Left ventricle myocardium inferior (tissue), 1 donor: ENCODE data around the gene ABCF3. TPM values are rescaled to one million over a fixed set of nuclear protein-coding genes. Genes with fewer than 3 reads are reported as not detected.

Experiments used
- DNase-seq: peaks from one replicate; pipeline ENCODE4 v3.0.0-alpha.2; 2020
- H3K27ac ChIP-seq: fragments of 200-600 bp; replicated peaks from 2 replicates; pipeline ENCODE4 v1.8.0; 2021
- H3K27me3 ChIP-seq: fragments of 200-600 bp; 2 replicates; pipeline ENCODE4 v1.8.0; 2021; ENCODE audit warnings: low read depth
- H3K36me3 ChIP-seq: fragments of 200-600 bp; 2 replicates; pipeline ENCODE4 v1.8.0; 2021
- H3K4me1 ChIP-seq: fragments of 200-600 bp; 2 replicates; pipeline ENCODE4 v1.8.0; 2021
- H3K4me3 ChIP-seq: fragments of 200-600 bp; 2 replicates; pipeline ENCODE4 v1.8.0; 2021; ENCODE audit warnings: mild to moderate bottlenecking, moderate library complexity
- H3K9me3 ChIP-seq: fragments of 200-600 bp; replicated peaks from 2 replicates; pipeline ENCODE4 v1.8.0; 2021
- intact Hi-C: fragments of 100-400 bp; cut with micrococcal nuclease; formaldehyde crosslinking; loops from one replicate; pipeline ENCODE4 v1.11.0; 2022
- total RNA-seq: library from RNA; stranded (reverse); fragmentation: NEBNext Ultra II Directional; extraction: Animal tissue kit (Norgen Biotek cat#: 25700); gene quantifications from one replicate; pipeline ENCODE4 v1.2.1, GENCODE V29; 2021
- TF ChIP-seq, protein P1 (sequence below): fragments of 200-600 bp; IDR thresholded peaks from 2 replicates; pipeline ENCODE4 v1.8.0; 2021; ENCODE audit warnings: antibody characterized with exemption, mild to moderate bottlenecking, borderline replicate concordance
- donor health status: DM: no; HTN: yes; CAD: no; lungs with severe emphysema.

The ABCF3 gene
- total RNA-seq, 1 donor from 2014 or later: 70.2 TPM

DNA sequence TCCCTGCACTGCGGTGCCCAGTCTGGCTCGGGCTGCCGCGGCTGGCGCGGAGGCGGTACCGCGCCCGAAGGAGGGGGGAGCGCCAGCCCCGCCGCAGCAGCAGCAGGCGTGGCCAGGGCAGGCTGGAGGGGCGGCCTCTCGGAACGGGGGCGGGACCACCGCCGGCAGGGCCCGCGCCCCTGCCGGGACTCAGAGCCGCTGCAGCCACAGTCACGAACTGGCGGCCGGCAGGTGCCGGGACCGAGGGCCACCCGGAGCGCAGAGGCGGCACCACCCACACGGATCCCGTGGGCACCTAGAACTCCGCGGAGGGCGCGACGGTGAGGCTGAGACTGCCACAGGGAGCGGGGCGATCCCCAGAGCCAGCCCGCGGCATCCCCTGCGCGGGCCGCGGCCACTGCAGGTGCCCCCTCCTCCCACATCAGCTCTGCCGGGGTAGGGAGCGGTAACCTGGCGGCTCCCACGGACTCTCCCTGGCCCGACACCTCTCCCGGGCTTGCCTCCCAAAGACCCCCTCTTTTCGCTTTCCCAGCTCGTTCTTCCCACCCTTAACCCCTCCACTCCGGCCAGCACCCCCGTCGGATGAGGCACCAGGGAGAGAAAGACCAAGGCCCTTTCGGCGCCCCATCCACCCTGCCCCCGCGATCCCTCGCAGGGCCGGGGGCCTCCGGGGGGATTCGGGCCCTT, 43.5 kb downstream of the ABCF3 start, which contains the start of gene VWA5B2:
VWA5B2 (plus strand) TSS at position 192 of the 687 bp plus-strand sequence. CDS start 944 bp downstream, outside the sequence.
- Histone ChIP-seq H3K27ac (no peak within 1 kb of the TSS), H3K4me3 (peak within 1 kb of the TSS; percentile 68), H3K27me3 (peaks cover 98% of the 10 kb centered on the region), H3K36me3 (no peaks in the 10 kb centered on the region), H3K9me3 (no peaks in the 10 kb centered on the region), H3K4me1 (peaks cover 23% of the 10 kb centered on the region)
- intact Hi-C loops: no loop called here
- TF ChIP-seq, protein P1, sequence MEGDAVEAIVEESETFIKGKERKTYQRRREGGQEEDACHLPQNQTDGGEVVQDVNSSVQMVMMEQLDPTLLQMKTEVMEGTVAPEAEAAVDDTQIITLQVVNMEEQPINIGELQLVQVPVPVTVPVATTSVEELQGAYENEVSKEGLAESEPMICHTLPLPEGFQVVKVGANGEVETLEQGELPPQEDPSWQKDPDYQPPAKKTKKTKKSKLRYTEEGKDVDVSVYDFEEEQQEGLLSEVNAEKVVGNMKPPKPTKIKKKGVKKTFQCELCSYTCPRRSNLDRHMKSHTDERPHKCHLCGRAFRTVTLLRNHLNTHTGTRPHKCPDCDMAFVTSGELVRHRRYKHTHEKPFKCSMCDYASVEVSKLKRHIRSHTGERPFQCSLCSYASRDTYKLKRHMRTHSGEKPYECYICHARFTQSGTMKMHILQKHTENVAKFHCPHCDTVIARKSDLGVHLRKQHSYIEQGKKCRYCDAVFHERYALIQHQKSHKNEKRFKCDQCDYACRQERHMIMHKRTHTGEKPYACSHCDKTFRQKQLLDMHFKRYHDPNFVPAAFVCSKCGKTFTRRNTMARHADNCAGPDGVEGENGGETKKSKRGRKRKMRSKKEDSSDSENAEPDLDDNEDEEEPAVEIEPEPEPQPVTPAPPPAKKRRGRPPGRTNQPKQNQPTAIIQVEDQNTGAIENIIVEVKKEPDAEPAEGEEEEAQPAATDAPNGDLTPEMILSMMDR: peak; percentile 50
- peak; percentile 50 for DNase-seq

DNA sequence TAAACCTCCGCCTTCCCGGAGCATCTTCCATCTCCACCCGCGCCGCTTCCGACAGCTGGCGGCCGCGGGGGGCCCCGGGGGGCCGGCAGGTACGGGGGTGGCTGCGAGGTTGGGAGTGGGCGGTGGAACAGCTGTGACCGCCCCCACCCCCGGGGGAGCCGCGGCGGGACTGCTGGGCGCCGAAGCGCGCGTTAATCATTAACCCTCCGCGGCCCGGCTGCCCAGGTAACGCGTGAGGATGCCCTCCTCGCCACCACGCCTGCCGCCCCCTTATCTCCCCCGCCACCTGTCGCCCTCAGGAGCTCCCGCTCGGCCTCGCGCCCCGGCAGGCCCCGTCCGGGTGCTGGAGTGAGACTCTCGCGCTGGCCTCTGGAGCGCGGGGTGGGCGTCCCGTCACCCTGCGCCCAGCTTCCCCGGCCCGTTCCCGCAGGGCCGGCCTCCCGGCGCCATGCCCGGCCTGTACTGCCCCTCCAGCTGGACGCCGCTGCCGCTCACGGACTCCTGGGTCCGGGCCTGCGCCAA, 44.1 kb downstream of the ABCF3 start:
- peaks cover 99% of the 10 kb centered on the region for H3K27me3 ChIP-seq
- DNase-seq: no peak
- peaks cover 23% of the 10 kb centered on the region for H3K4me1 ChIP-seq
- no peaks in the 10 kb centered on the region for H3K9me3 ChIP-seq
- H3K27ac ChIP-seq: no peak overlapping the region
- no peaks in the 10 kb centered on the region for H3K36me3 ChIP-seq
- peak overlapping the region; percentile 68 for H3K4me3 ChIP-seq
- intact Hi-C loops: no loop called here
- TF ChIP-seq, protein P1: no peak

DNA sequence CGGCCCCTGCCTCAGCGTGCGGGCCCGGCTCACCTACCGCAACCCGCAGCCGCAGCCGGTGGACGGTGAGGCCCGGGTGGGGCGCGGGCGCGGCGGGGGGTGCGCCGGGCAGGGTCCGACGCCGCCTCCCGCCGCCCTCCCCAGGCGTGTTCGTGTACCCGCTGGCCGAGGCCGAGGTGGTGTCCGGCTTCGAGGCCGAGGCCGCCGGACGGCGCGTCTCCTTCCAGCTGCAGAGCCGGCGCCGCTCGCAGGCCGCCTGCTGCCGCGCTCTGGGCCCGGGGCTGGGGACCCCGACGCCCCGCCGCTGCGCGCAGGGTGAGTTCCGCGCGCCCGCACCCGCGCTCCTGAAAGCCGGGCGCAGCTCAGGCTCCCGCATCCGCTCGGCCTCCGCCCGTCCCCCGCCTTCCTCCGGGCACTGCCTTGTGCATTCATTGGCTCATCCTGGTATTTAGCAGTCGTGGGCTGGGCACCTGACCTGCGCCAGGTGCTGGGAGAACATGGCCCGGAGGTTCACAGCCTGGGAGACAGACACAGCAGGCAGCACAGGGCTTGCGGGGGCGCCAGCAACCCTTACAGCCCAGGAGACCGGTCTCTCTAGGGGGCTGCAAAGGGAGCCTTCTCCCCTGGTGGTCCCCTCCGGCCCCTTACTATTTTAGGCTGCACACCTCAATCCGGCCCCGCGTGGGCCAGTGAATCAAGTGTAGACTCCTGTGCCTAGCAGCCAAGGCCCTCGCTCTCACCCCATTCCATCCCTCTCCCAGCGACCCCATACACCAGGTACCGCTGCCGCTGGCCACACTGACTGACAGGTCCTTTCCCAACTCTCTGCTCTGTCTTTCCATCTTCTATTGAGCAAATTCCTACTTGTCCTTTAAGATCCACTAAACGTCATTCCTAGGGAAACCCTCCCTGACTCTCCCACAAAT, 44.9 kb downstream of the ABCF3 start:
- H3K9me3 ChIP-seq: no peaks in the 10 kb centered on the region
- no peaks in the 10 kb centered on the region for H3K36me3 ChIP-seq
- no peak overlapping the region for H3K27ac ChIP-seq
- peaks cover 23% of the 10 kb centered on the region for H3K4me1 ChIP-seq
- DNase-seq: no peak
- TF ChIP-seq, protein P1: no peak
- intact Hi-C loops: no loop called here
- peak overlapping the region; percentile 68 for H3K4me3 ChIP-seq
- peaks cover 94% of the 10 kb centered on the region for H3K27me3 ChIP-seq

DNA sequence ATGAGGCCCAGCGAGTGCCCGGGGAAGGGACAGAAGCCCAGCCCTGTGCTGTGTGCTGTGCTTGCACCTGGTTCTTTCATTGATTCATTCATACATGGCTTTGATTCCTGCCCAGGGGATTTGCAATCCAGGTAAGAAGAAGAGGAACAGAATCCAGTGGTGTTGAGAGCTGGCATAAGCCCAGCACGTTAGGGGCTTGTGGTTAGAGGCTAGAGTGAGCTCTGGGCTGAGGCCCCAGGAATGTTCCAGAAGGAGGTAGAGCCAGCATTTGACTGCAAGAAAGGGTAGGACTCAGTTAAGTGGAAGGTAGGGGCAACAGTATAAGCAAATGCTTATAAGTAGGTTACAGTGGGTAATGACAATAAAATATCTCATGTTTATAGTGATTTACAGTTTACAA, 45.7 kb downstream of the ABCF3 start:
- Histone ChIP-seq H3K27me3 (peaks cover 95% of the 10 kb centered on the region), H3K9me3 (no peaks in the 10 kb centered on the region), H3K4me3 (no peak overlapping the region), H3K4me1 (peaks cover 23% of the 10 kb centered on the region), H3K27ac (no peak overlapping the region), H3K36me3 (no peaks in the 10 kb centered on the region)
- TF ChIP-seq, protein P1: no peak
- intact Hi-C loops: no loop called here
- DNase-seq: no peak

DNA sequence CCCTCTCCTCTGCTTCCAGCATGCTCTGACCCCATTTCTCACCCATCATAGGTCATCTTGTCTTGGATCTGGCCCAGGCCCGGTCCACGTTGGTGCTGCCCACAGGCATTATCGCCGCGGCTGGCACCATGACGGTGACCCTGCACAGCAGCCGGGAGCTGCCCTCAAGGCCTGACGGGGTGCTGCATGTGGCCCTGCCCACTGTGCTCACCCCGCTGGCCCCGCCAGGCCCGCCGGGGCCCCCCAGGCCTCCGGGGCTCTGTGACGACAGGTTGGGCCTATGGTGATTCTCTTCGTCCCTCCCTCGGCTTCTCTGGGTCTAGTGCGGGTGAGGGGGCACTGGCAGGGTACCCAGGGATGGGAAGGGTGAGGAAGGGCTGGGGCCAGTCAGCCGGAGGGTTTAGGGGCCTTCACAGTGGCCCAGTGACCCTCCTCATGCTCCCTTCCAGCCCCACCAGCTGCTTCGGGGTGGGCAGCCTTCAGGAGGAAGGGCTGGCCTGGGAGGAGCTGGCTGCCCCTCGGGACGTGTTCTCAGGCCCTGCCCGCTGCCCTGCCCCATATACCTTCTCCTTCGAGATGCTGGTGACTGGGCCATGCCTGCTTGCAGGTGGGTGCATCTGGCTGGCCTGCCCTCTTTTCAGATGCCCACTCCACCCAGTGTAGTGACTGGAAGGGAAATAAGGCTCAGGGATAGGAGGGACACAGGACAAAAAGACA, 47.3 kb downstream of the ABCF3 start:
- no peak for DNase-seq
- Histone ChIP-seq H3K4me3 (no peak overlapping the region), H3K27me3 (peaks cover 91% of the 10 kb centered on the region), H3K4me1 (peaks cover 23% of the 10 kb centered on the region), H3K27ac (no peak overlapping the region), H3K36me3 (no peaks in the 10 kb centered on the region), H3K9me3 (no peaks in the 10 kb centered on the region)
- intact Hi-C loops: no loop called here
- TF ChIP-seq, protein P1: no peak
